ENCODE results near the gene VEGFC.

The VEGFC gene

DNA sequence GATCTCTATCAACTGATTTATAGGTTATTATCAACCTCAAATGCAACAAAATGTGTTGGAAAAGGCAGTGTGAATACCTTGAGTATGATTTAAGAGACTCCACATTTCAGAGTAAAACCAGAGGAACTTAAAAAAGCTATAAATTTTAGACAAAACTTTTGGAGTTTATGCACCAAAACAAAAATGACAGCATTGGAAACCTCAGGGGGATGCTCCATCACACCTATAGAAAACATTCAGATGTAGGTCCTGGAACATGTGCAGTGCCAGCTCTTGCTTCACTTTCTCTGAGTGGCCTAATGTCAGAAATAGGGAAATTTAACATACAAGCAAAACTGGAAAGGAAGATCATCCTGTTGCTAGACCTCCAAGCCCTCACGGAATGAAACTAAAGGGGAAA lies 5.8 kb upstream of the VEGFC start:
- DNase-seq (ENCODE audit: low read depth), result no peak

DNA sequence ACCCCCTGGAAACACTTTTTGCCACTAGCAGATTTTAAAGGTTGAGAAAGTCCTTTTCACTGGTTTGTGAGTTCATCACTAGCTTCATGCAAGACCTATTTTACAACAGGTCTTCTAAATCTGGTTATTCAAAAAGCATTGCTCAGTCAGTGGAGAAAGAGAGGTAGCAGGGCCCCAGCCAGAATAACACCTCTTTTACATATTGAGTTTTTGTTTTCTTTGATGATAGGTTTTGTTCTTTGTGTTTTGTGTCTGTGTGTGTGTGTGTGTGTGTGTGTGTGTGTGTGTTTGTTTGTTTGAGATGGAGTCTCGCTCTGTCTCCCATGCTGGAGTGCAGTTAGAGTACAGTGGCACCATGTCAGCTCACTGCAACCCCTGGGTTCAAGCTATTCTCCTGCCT lies 2.7 kb upstream of the VEGFC start:
- no peak for DNase-seq (ENCODE audit: low read depth)

DNA sequence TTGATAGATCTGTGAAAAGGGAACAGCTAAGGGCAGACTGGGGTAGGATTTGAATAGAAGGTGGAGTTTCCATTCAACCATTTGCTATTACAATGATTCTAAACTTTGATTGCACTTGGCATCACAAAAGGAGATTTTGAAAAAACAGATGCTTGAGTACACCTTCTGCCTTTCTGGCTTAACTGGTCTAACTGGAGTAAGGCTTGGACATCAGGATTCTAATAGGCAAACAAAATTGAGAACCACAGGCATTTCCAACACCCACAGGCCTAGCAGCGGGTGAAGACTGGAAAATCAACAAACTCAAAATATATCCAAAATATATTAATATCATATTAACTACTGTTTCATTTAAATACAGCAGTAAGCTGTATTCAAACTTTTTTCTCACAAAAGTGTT lies 1.9 kb upstream of the VEGFC start:
- DNase-seq (ENCODE audit: low read depth), result no peak

DNA sequence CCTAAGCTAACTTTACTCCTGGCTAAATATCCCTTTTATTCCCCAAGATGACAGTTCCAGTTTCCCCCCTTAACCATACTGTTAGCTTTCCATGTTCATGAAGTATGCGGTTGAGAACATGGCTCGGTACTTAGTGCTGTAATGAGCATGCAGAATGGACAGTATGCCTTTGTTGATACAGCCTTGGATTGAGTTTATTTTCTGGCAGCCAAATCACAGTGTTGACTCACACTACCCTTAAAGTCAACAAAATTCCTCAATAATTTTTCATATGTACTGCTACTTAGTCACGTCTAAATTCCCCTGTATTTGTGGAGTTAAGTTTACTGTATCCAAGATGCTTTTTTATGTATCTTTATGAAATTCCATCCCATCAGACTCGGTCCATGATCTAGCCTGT lies 1.4 kb upstream of the VEGFC start:
- no peak for DNase-seq (ENCODE audit: low read depth)

DNA sequence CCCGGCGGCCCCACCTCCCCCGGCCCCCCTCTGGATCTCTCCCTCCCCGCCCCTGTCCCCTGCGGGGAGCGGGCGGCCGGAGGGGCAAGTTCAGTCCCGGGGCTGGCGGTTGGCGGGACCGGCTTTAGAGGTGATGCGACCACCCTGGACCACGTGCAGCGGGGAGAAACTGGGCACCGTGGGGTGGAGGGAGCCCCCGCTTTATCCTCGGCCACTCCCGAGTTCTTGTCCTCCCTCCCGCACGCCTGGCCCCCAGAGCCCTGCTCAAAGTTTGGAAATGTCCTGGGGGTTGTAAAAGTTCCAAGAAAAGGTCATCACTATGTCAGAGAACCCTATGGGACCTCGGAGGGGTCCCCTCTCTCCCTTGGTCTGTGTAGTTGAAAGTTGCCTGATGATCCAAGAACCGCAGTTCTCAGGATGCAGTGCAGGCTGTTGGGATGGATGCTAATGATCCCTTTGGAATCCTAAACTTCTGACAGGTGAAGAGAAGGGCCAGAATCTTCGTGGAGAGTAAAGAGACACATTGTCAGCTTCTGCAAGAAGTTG lies 411 bp upstream of the VEGFC start:
- no peak for DNase-seq (ENCODE audit: low read depth)

DNA sequence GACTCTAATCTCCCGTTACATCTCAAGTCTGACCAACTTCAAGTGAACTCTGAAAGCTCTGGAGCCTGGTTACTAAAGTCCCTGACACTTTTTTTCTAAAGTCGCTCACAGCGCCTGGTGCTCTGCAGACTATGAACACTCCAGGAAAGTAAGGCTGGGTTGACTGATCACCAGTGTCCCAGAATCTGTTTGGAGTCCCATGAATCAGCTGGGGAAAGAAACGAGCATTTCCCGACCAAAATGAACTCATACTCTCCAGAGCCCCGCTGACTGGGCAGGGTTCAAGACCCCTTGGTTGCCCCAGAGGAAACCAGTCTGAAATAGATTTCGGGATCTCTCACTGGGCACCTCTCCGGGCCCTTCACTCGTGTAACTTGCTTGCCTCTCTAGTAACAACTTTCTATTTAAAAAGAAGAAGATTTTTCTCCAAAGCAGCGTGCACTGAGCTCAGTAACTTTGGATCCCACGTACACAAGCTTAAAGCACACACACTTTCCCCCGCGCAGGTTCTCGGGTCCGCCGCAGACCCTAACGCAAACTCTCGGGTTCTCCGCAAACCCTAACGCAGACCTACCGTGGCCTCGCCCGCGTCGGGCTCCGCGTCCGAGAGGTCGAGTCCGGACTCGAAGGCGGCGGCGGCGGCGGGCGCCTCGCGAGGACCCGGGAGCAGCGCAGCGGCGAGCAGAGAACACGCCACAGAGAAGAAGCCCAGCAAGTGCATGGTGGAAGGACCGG lies 964 bp downstream of the VEGFC start:
- DNase-seq (ENCODE audit: low read depth), result no peak

DNA sequence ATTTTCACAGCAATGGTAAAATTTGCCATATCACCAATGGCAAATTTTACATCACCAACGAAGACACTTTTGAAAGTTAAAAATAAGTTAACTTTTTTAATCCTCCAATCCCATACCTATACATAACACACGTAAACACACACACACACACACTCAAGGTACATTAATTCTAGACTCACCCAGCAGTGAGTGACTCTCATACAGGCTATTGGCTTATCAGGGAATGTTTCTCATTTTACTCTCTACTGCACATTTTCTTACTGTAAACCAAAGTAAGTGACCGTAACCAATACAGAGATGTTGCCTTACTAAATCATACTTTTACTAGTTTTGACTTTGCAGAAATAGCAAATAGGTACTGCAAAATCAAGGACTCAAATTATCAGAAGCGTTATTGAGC lies 2.3 kb downstream of the VEGFC start:
- no peak for DNase-seq (ENCODE audit: low read depth)

DNA sequence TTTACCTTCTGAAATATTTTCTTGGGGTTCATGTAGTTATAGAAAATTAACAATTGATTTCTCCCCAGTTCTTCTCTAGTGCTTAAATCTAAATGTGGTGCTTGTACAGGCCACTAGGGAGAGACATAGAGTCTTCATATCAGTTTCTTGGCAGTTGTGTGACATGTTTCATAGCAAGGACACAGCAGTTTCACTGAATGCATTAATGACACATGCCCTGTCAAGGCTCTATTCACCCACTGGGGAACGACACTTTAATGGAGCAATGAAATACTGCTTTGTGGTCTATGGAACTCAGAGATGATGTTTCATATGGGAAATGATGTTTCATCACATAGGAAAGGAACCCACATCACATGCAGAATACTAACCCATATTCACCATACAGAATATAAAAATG lies 2.8 kb downstream of the VEGFC start:
- no peak for DNase-seq (ENCODE audit: low read depth)

DNA sequence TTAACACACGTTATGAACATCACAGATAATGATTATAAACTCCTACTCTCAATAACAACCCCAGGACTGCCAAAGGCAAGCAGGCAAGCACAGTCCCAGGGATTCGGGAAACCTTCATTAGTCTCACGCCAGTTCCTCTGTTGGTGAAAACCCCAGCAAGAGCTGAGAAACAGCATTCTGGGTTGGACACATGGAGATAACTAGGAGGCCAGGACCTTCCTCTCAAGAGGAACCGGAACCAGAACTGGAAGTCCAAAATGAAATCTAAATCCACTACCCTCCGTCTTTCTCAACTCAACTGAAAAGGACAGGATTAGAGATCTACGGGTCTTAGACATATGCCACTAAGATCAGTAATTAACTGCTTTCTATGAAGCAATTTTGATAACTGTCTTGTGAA lies 3.8 kb downstream of the VEGFC start:
- no peak for DNase-seq (ENCODE audit: low read depth)

DNA sequence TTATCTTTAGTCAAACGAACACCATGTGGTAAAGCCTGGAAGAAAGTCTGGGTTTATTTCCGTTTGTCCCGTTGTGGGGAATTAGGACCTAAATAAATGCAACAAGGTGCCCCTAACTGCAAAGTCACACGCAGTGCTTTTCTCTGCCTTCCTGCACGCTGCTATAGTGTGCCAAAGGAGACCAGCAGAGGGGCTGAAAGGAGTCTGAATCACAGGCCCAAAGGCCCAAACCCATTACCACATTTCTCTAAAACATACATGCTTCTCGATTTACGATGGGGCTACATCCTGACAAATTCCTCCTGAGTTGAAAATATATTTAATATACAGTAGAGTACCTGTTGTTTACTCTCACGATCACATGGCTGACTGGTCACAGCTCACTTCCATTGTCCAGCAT lies 4.5 kb downstream of the VEGFC start:
- no peak for DNase-seq (ENCODE audit: low read depth)

DNA sequence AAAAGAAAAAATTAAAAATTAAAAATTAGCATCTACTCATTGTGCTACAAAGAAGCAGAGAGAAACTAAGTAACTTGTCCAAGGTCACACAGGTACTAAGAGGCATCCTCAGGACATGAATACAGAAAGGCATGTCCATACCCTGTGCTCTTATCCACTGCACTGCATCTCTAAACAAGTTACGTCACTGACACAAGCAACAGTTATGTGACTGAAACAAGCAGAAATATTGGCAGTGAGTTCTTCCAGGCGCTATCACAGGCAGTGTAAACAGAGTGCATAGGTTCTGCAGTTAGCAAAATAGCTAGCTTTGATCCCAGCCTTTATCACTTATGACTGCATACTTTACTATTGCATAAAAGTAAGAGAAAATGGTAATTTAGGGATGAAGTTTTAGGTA lies 7.9 kb downstream of the VEGFC start:
- DNase-seq (ENCODE audit: low read depth), result no peak

DNA sequence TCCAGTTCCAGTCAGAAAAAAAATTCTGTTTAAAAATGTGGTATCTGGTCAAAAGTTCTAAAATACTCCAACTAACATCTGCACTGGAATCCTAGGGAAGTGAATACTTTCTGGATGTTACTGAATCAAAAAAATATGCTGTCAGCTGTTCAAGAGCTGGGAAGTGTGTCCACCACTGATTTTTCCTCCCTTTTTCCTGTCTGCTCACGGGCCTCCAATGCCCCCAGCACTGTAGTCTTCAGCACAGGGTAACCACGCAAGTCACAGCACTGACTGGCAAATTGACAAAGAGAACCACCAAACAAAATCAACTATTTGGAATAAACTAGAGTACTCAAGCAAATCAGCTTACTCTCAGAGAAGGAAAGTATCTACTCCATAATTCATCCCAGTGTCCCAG lies 9.9 kb downstream of the VEGFC start:
- DNase-seq (ENCODE audit: low read depth), result no peak

DNA sequence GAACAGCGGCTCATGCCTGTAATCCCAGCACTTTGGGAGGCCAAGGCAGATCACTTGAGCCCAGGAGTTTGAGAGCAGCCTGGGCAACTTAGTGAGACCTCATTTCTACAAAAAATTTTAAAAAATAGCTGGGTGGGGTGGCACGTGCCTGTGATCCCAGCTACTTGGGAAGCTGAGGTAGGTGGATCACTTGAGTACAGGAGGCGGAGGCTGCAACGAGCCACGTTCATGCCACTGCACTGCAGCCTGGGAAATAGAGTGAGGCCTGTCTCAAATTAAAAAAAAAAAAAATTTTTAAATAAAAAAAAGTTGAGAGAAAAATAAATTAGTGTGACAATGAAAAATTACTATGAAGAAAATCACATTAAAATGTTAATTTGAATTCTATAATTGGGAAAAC lies 10.5 kb downstream of the VEGFC start:
- no peak for DNase-seq (ENCODE audit: low read depth)

DNA sequence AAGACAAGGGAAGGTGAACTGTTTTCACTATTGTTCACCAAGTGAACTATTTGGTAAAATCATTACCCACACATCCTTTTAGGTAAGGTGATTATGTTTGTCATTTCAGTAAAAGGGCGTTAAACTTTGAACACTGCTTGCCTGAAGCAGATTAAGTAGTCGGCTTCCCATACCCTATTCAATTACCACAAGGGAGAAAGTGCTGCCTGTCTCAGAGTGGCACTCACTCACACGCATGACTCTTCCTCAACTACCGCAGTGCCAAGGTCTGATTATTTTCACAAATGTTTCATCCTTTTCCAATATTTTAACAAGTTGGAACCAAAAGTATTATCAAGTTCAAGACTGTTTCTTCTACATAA lies 11.0 kb downstream of the VEGFC start:
- DNase-seq (ENCODE audit: low read depth), result no peak

DNA sequence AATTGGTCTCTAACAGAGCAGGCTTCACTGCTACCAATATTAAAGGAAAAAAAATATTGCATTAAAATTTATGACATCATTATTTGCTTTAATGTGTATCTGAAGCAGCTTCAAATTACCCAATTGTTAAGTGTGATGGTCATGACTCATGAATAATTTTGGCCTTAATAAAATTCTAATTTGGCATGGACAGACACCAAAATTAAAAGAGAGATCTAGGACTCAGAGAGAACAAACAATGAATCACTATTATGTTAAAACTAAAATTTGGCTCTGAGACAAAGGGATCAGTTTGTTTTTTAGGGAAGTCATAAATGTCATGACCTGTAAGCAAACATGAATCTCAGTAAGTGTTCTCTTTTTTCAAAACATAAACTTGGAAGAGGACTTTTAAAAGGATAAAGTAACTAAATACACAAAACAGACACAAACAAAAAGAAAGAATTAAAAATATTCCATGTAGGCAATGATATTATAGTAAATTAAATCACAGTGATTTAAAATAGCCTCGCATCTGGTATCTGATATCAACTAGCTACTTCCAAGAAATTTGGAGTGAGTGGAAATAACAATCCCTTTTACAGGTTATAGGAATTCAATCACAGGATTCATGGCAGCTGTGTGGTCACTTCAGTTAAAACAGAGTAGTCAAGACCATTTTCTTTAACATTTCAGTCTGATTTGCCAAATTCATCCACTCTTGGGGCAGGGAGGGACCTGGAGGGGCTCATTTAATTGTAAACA lies 11.6 kb downstream of the VEGFC start:
- DNase-seq (ENCODE audit: low read depth), result no peak

DNA sequence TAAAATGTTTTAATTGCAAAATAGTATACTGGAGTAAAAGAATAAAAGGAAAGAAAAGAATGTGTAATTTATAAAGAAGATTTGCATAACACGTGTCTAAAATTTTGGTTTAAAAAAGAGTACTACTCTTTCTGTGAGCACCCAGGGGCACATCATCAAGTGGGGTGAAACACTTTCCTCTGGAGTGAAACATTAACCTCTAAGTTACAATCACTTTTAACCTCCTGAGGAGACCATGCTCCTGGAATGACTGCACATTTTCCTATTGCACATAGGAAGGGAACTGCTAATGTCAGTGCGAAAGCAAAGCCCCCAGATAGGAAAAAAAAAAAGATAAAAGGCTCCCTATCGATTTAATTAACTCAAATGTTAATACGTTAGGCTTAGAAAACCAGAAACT lies 13.3 kb downstream of the VEGFC start:
- no peak for DNase-seq (ENCODE audit: low read depth)

DNA sequence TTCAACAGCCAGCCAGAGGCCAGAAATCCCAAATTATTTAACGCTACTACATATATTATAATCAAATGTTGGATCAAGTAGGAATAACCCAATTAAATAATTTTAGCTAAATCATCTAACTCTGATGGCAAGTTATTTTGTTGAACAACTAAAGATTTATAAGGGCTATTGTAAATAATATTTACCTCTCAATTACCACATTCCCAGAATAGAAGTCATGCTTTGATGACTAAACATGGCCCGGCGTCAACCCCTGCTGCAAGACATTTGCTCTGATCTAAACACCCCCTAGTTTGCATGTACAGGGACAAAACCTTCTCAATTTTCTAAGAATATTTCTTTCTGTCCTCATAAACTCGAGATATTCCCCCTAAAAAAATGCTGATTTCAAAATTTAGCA lies 14.2 kb downstream of the VEGFC start:
- no peak for DNase-seq (ENCODE audit: low read depth)

DNA sequence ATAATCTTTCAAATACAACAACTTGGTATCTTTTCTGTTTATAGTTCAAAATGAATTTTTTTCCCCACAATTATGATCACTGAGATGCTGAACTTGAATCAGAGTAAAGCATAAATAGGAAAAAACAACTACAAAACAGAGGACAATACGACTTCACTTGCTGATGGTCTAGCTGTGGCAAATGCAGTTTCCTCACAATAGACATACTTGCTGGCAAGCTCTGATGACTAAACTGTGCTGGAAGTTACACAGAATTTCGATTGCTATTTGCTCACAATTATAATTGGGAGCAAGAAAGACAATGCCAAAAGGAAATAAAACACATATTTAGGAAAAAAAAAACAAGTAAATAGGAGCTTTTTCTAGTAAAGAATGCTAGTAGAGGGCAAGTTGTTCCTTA lies 14.7 kb downstream of the VEGFC start:
- DNase-seq (ENCODE audit: low read depth), result no peak

DNA sequence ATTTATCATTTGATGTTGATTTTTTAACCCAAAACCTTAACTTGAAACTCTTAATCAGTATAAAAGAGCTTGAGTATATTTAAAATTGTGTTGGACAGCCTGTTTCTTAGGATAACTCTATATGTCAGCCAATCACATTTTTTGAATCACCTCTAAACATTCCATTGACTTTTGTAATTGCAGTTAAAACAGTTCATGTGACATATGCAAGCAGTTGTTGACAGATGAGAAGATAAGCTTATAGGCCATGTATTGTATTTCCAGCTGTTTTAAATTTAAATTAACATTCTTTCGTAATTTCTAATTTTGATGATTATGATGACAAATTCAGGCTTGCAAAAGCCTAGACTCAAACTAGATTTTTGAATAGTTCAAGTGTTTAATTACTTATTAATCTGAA lies 17.4 kb downstream of the VEGFC start:
- DNase-seq (ENCODE audit: low read depth), result no peak

DNA sequence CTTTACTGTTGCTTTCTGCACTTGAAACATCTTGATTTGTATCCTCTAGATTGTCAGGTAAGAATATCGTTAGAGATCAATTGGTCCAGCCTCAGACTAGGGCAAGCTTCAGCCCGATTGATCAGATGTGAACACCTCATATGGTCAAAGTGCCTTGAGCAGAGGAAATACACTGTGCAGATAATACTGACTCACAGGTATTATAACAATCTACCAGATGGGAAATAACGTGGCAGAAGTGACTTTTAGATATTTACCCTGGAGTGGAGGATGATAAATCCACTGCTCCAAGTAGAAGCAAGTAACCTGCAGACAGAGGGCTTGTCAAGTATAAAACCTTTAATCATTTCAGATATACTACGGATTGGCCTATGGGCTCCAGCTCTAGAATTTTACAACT lies 17.9 kb downstream of the VEGFC start:
- DNase-seq (ENCODE audit: low read depth), result no peak

DNA sequence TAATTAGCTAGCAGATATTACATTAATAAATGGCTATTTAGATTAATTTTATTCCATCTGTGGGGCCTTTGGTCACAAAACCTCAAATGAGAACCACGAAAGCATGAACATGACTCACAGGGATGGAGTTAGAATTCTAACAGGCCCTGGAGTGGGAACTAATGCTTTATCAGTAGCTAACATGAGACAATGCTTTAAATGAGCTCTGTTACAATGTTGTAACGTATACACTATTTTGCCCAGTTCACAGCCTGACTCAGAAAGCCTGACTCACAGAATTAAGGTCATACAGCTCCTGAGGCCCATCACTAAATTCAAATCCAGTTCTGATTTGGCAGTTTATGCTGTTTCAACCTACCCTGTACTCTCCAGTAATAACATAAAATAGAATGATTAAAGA lies 23.2 kb downstream of the VEGFC start:
- no peak for DNase-seq (ENCODE audit: low read depth)

DNA sequence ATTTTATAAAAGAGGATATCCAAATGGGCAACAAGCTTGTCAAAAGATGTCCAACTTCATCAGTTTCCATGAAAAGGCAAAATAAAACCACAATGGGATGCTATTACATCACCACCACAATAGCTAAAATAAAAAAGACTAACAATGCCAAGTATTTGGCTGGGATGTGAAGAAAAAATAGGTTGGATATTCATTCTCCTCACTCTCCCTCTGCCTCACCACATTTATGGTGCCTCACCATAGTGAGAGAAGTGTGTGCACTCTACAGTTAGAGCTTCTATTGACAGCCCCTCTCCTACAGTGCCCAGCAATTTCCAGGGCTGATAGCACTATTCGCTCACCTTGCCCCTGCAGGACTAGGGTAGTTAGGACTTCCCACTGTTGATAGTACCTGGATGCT lies 25.5 kb downstream of the VEGFC start:
- DNase-seq (ENCODE audit: low read depth), result no peak

DNA sequence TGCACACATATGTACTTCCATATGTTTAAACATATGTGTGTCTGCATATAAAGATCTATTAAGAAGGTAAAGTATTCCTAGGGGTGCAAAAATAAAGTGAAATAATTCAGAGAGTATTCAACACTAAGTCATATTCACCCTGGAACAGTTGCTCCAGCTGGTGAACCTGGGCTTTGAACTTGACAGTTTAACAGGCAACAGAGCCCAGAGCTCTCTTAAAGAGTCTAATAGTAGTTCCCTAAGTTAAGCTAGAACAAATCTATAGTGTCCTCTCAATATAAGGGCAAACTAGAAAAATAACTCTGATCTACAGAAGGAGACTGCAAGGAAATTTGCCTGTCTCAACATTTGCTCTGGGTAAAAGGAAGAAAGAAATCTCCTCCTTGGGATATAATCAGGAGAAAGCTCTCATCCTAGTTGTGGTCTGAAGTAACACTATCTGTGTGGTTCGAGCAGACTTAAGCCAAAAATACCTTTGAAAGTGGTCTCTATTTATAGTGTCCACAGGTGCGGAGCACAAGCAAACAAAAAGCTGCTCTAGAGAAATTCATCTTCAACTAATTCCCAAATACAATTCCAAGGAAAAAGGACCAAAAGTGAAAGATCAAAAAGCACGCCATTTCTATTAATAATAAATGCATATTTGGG lies 29.9 kb downstream of the VEGFC start:
- no peak for DNase-seq (ENCODE audit: low read depth)

All from CMK (cell line).